Activated CD8-positive, alpha-beta T cell treated with anti-CD3 and anti-CD28 coated beads for 36 hours (primary cell): ENCODE results near the gene AQP7. TPM values are rescaled to one million over a fixed set of nuclear protein-coding genes. Genes with fewer than 3 reads are reported as not detected.
A peak's percentile ranks its signal among the peaks of the same experiment; 100 is the strongest.

Experiments used
- ATAC-seq: fragments of 200-7000 bp; cut with Tn5 transposase; one replicate; pipeline ENCODE4 v1.10.0; 2021; ENCODE audit warnings: mild to moderate bottlenecking, moderate library complexity
- CTCF ChIA-PET: fragments of 350-600 bp; sonication (Branson Sonifier 250); formaldehyde crosslinking; loops from one replicate; lab custom pipeline; 2021; ENCODE audit warnings: antibody characterized with exemption; lab: Charles Lee
- POLR2A ChIA-PET: fragments of 350-600 bp; sonication (Branson Sonifier 250); formaldehyde crosslinking; loops from one replicate; lab custom pipeline; 2021; ENCODE audit warnings: antibody characterized with exemption; lab: Charles Lee
- DNase-seq: peaks from one replicate; pipeline ENCODE4 v3.0.0-alpha.2; 2020
- H3K27ac Mint-ChIP-seq: one replicate; pipeline ENCODE4 v1.8.0; 2021; ENCODE audit warnings: mild to moderate bottlenecking, mixed read lengths
- H3K27me3 Mint-ChIP-seq: one replicate; pipeline ENCODE4 v1.8.0; 2021; ENCODE audit warnings: mixed read lengths
- H3K36me3 Mint-ChIP-seq: one replicate; pipeline ENCODE4 v1.8.0; 2021; ENCODE audit warnings: low read depth, mixed read lengths
- H3K4me1 Mint-ChIP-seq: one replicate; pipeline ENCODE4 v1.8.0; 2021; ENCODE audit warnings: low read depth, mixed read lengths
- H3K4me3 Mint-ChIP-seq: one replicate; pipeline ENCODE4 v1.8.0; 2021; ENCODE audit warnings: mild to moderate bottlenecking, moderate library complexity, mixed read lengths
- H3K9me3 Mint-ChIP-seq: one replicate; pipeline ENCODE4 v1.8.0; 2021; ENCODE audit warnings: mixed read lengths
- CTCF ChIP-seq: fragments of 200-600 bp; IDR thresholded peaks from one replicate; pipeline ENCODE4 v1.8.0; 2022; ENCODE audit warnings: antibody characterized with exemption, mild to moderate bottlenecking
- intact Hi-C: fragments of 100-400 bp; cut with micrococcal nuclease; formaldehyde crosslinking; loops from one replicate; pipeline ENCODE4 v1.10.0; 2022
- total RNA-seq, 2 experiments: library from RNA; stranded (reverse); gene quantifications; one replicate each; pipeline ENCODE4 v1.2.3, GENCODE V29; 2021

The AQP7 gene
- total RNA-seq, 2 experiments from 2014 or later: not detected

- intact Hi-C loops: loop anchor here (2.0 kb wide), 1 partner anchor 16 kb away; no protein-coding TSS in a partner anchor
- peak; percentile 39 for TF ChIP-seq CTCF
- peak within 1 kb of the TSS; percentile 66 for H3K4me3 Mint-ChIP-seq
- POLR2A ChIA-PET: interaction anchor here (0.5 to 2.6 kb wide), 13 partner anchors 8 to 527 kb away, joined by 3 to 15 read pairs (median 3); partner anchors contain the start of genes NFX1 and NOL6
- H3K36me3 Mint-ChIP-seq: no peaks in the 10 kb centered on the region
- peaks cover 39% of the 10 kb centered on the region for H3K4me1 Mint-ChIP-seq
- ATAC-seq (peak; percentile 68), DNase-seq (peak; percentile 76)
- no peaks in the 10 kb centered on the region for H3K9me3 Mint-ChIP-seq
- no peaks in the 10 kb centered on the region for H3K27me3 Mint-ChIP-seq
- H3K27ac Mint-ChIP-seq: peak within 1 kb of the TSS; percentile 88
- CTCF ChIA-PET: interaction anchor here (0.7 to 6.9 kb wide), 8 partner anchors 10 to 275 kb away, joined by 3 to 48 read pairs (median 22); partner anchors contain the start of gene NOL6
Observed at GRCh38 chr9:33446946-33447798, 44.8 kb upstream of the AQP7 start, which contains the start of gene AQP3. AQP3 (minus strand) TSS chr9:33447593; CDS start chr9:33447530, 63 bp downstream.

- ChIA-PET CTCF (interaction anchor here (1.3 to 6.9 kb wide), 5 partner anchors 11 to 71 kb away, joined by 3 to 48 read pairs (median 30); partner anchors contain the start of gene NOL6), POLR2A (interaction anchor here (0.6 to 2.6 kb wide), 5 partner anchors 9 to 39 kb away, joined by 3 to 15 read pairs (median 3); no protein-coding TSS in a partner anchor)
- Mint-ChIP-seq H3K4me1 (peaks cover 37% of the 10 kb centered on the region), H3K27ac (peak overlapping the region; percentile 88), H3K9me3 (no peaks in the 10 kb centered on the region), H3K4me3 (peak overlapping the region; percentile 66), H3K27me3 (no peaks in the 10 kb centered on the region), H3K36me3 (no peaks in the 10 kb centered on the region)
- intact Hi-C loops: loop anchor here (2.0 kb wide), 1 partner anchor 16 kb away; no protein-coding TSS in a partner anchor
- ATAC-seq (peak; percentile 78), DNase-seq (peak; percentile 82)
- TF ChIP-seq CTCF: no peak
Observed at GRCh38 chr9:33446240-33446945, 44.0 kb upstream of the AQP7 start.

- POLR2A ChIA-PET: interaction anchor here (1.6 to 2.6 kb wide), 2 partner anchors 10 to 13 kb away, joined by 4 to 15 read pairs; no protein-coding TSS in a partner anchor
- no peak for ATAC-seq
- H3K4me1 Mint-ChIP-seq: peaks cover 34% of the 10 kb centered on the region
Observed at GRCh38 chr9:33445389-33446239, 43.2 kb upstream of the AQP7 start.

More at GRCh38 chr9:33445389-33446239, 43.2 kb upstream of the AQP7 start:
- Mint-ChIP-seq H3K36me3 (no peaks in the 10 kb centered on the region), H3K9me3 (no peaks in the 10 kb centered on the region), H3K27ac (peak overlapping the region; percentile 88), H3K4me3 (no peak overlapping the region), H3K27me3 (no peaks in the 10 kb centered on the region)
- intact Hi-C loops: loop anchor here (2.0 kb wide), 1 partner anchor 17 kb away; no protein-coding TSS in a partner anchor
- DNase-seq: peak; percentile 39
- no peak for TF ChIP-seq CTCF
- CTCF ChIA-PET: interaction anchor here (1.3 to 6.9 kb wide), 3 partner anchors 20 to 71 kb away, joined by 3 to 48 read pairs (median 7); no protein-coding TSS in a partner anchor
